A673 (cell line): Measurements from ENCODE around the gene MON1A. TPM values are rescaled to one million over a fixed set of nuclear protein-coding genes. Genes with fewer than 3 reads are reported as not detected.

Experiments
- BruUV-seq: library from RNA; stranded (reverse); fragments of 400-500 nt; replicated peaks from 2 replicates; lab custom pipeline; 2021; lab: Mats Ljungman, UMichigan
- CTCF ChIA-PET: fragments of 300-600 bp; sonication (Branson Sonifier 250); formaldehyde crosslinking; loops from one replicate; lab custom pipeline; 2022; ENCODE audit warnings: antibody characterized with exemption; lab: Charles Lee
- POLR2A ChIA-PET: fragments of 300-600 bp; sonication (Branson Sonifier 250); formaldehyde crosslinking; loops from one replicate; lab custom pipeline; 2022; ENCODE audit warnings: antibody characterized with exemption; ENCODE audit not compliant: low non-redundant PET; lab: Charles Lee
- DNase-seq: peaks from one replicate; pipeline ENCODE4 v3.0.0-alpha.2; 2015; ENCODE audit warnings: low spot score
- H3K27ac ChIP-seq: fragments of 200-600 bp; sonication (generic); 2 replicates; pipeline ENCODE4 v1.5.1; 2016; ENCODE audit warnings: mixed run types, low read depth, mild to moderate bottlenecking, mixed read lengths, antibody characterized with exemption, low read length; ENCODE audit not compliant: poor library complexity, severe bottlenecking
- H3K27me3 ChIP-seq: fragments of 200-600 bp; sonication (generic); replicated peaks from 2 replicates; pipeline ENCODE4 v1.6.1; 2017; ENCODE audit warnings: mixed run types, low read depth, mild to moderate bottlenecking, mixed read lengths, antibody characterized with exemption, low read length; ENCODE audit not compliant: insufficient read depth, poor library complexity
- H3K36me3 ChIP-seq: fragments of 200-600 bp; sonication (generic); 2 replicates; pipeline ENCODE4 v1.6.1; 2016; ENCODE audit warnings: mixed run types, mild to moderate bottlenecking, mixed read lengths, antibody characterized with exemption, low read length; ENCODE audit not compliant: insufficient read depth, poor library complexity, severe bottlenecking
- H3K4me1 ChIP-seq: fragments of 200-600 bp; sonication (generic); 2 replicates; pipeline ENCODE4 v1.6.1; 2017; ENCODE audit warnings: mixed run types, mild to moderate bottlenecking, mixed read lengths, antibody characterized with exemption, low read length; ENCODE audit not compliant: insufficient read depth, poor library complexity, severe bottlenecking
- H3K4me3 ChIP-seq: fragments of 200-600 bp; sonication (generic); 2 replicates; pipeline ENCODE4 v1.5.1; 2016; ENCODE audit warnings: low read depth, mixed run types, mild to moderate bottlenecking, mixed read lengths, low read length; ENCODE audit not compliant: poor library complexity, severe bottlenecking
- H3K9me3 ChIP-seq: fragments of 200-600 bp; sonication (generic); 2 replicates; pipeline ENCODE4 v1.6.1; 2016; ENCODE audit warnings: mixed run types, low read depth, mild to moderate bottlenecking, mixed read lengths, antibody characterized with exemption, low read length; ENCODE audit not compliant: poor library complexity, severe bottlenecking
- CTCF ChIP-seq: fragments of 300-800, 200-600 bp; sonication (generic); conservative IDR thresholded peaks from 2 replicates; pipeline ENCODE4 v1.5.1; 2017; ENCODE audit warnings: low read depth, mild to moderate bottlenecking, antibody characterized with exemption, low read length, moderate library complexity, mixed read lengths
- EZH2 ChIP-seq: fragments of 200-600 bp; sonication (generic); IDR thresholded peaks from 2 replicates; pipeline ENCODE4 v1.6.1; 2017; ENCODE audit warnings: borderline replicate concordance, low read depth, mild to moderate bottlenecking, mixed read lengths, antibody characterized with exemption, low read length; ENCODE audit not compliant: poor library complexity, severe bottlenecking
- intact Hi-C: fragments of 100-400 bp; cut with micrococcal nuclease; formaldehyde crosslinking; loops from one replicate; pipeline ENCODE4 v1.10.0; 2022; ENCODE audit not compliant: unreplicated experiment
- total RNA-seq: library from RNA; stranded (reverse); gene quantifications from 2 replicates; pipeline ENCODE4 v1.2.3, GENCODE V29; 2021

Gene MON1A
- total RNA-seq, 1 experiment from 2014 or later: 7.5 TPM

GRCh38 chr3:49955636-49956035 is 26.0 kb upstream of the MON1A start:
- TF ChIP-seq EZH2: no peak
- no peak for TF ChIP-seq CTCF
- Histone ChIP-seq H3K4me1 (no peaks in the 10 kb centered on the region), H3K27ac (no peak overlapping the region), H3K27me3 (no peaks in the 10 kb centered on the region), H3K36me3 (no peaks in the 10 kb centered on the region), H3K4me3 (no peak overlapping the region), H3K9me3 (no peaks in the 10 kb centered on the region)
- no TSS peak for BruUV-seq
- ChIA-PET POLR2A (interaction anchor here (0.6 kb wide), 1 partner anchor 9 kb away, joined by 5 read pairs; no protein-coding TSS in a partner anchor), CTCF (no interaction called here)
- intact Hi-C loops: no loop called here
- DNase-seq: no peak

GRCh38 chr3:49952924-49953323 is 23.3 kb upstream of the MON1A start:
- DNase-seq: no peak
- Histone ChIP-seq H3K36me3 (no peaks in the 10 kb centered on the region), H3K4me3 (no peak overlapping the region), H3K27ac (no peak overlapping the region), H3K9me3 (no peaks in the 10 kb centered on the region), H3K27me3 (no peaks in the 10 kb centered on the region), H3K4me1 (no peaks in the 10 kb centered on the region)
- POLR2A ChIA-PET: no interaction called here
- BruUV-seq: no TSS peak
- intact Hi-C loops: no loop called here
- CTCF ChIA-PET: no interaction called here
- no peak for TF ChIP-seq EZH2
- TF ChIP-seq CTCF: no peak

- no TSS peak for BruUV-seq
- ChIA-PET POLR2A (no interaction called here), CTCF (no interaction called here)
- intact Hi-C loops: no loop called here
- Histone ChIP-seq H3K27me3 (no peaks in the 10 kb centered on the region), H3K9me3 (no peaks in the 10 kb centered on the region), H3K4me1 (no peaks in the 10 kb centered on the region), H3K27ac (no peak overlapping the region), H3K4me3 (no peak overlapping the region), H3K36me3 (no peaks in the 10 kb centered on the region)
- TF ChIP-seq CTCF: no peak
- TF ChIP-seq EZH2: no peak
- DNase-seq: no peak
Observed at GRCh38 chr3:49942651-49943050, 13.0 kb upstream of the MON1A start.
